Panc1 (cell line): ENCODE measurements around the gene KLF11. TPM values are rescaled to one million over a fixed set of nuclear protein-coding genes. Genes with fewer than 3 reads are reported as not detected.

Experiments used
- ATAC-seq: fragments of 200-7000 bp; cut with Tn5 transposase; 2 replicates; pipeline ENCODE4 v1.9.1; 2020; ENCODE audit warnings: mild to moderate bottlenecking, moderate library complexity
- BruUV-seq: library from RNA; stranded (reverse); fragments of 400-500 nt; replicated peaks from 2 replicates; lab custom pipeline; 2021; lab: Mats Ljungman, UMichigan
- CTCF ChIA-PET: fragments of 300-600 bp; sonication (Branson Sonifier 250); formaldehyde crosslinking; loops from one replicate; lab custom pipeline; 2022; ENCODE audit warnings: antibody characterized with exemption; lab: Charles Lee
- POLR2A ChIA-PET: fragments of 300-600 bp; sonication (Branson Sonifier 250); formaldehyde crosslinking; loops from one replicate; lab custom pipeline; 2022; ENCODE audit warnings: antibody characterized with exemption; lab: Charles Lee
- DNase-seq: peaks from one replicate; pipeline ENCODE4 v3.0.0-alpha.2; 2010; ENCODE audit warnings: low read depth, low spot score
- H3K27ac ChIP-seq: 2 replicates; pipeline ENCODE4 v1.5.1; 2011; ENCODE audit warnings: mild to moderate bottlenecking, low read length, inconsistent platforms
- H3K27me3 ChIP-seq: fragments of 200-500 bp; sonication (Bioruptor generic); 2 replicates; pipeline ENCODE4 v1.6.0; 2014; ENCODE audit warnings: low read length, inconsistent platforms; ENCODE audit not compliant: control insufficient read depth, insufficient read depth
- H3K36me3 ChIP-seq: fragments of 200-500 bp; sonication (Bioruptor generic); 2 replicates; pipeline ENCODE4 v1.5.1; 2014; ENCODE audit warnings: inconsistent platforms, mild to moderate bottlenecking, low read length, moderate library complexity; ENCODE audit not compliant: control insufficient read depth, insufficient read depth
- H3K4me1 ChIP-seq: 2 replicates; pipeline ENCODE4 v1.5.1; 2011; ENCODE audit warnings: inconsistent platforms, mild to moderate bottlenecking, low read length, moderate library complexity; ENCODE audit not compliant: control insufficient read depth, insufficient read depth
- H3K4me3 ChIP-seq, 2 experiments: 2 replicates each; pipeline ENCODE4 v1.5.1; 2011 to 2012; ENCODE audit warnings: low read depth in 2 of 2, low read length in 2 of 2, mild to moderate bottlenecking in 2 of 2, inconsistent platforms in 1 of 2, moderate library complexity in 1 of 2
- H3K9me3 ChIP-seq: fragments of 200-500 bp; sonication (Bioruptor generic); 2 replicates; pipeline ENCODE4 v1.5.1; 2014; ENCODE audit warnings: low read depth, mild to moderate bottlenecking, inconsistent platforms, low read length, moderate library complexity; ENCODE audit not compliant: control insufficient read depth, insufficient read depth
- CTCF ChIP-seq: fragments of 450-650 bp; IDR thresholded peaks from 2 replicates; pipeline ENCODE4 v1.5.1; 2017; ENCODE audit warnings: mild to moderate bottlenecking
- POLR2AphosphoS5 ChIP-seq: IDR thresholded peaks from 2 replicates; pipeline ENCODE4 v1.6.1; 2012; ENCODE audit warnings: mild to moderate bottlenecking, low read depth, low read length, moderate library complexity
- SIN3A ChIP-seq: IDR thresholded peaks from 2 replicates; pipeline ENCODE4 v1.6.1; 2012; ENCODE audit warnings: low read depth, mild to moderate bottlenecking, low read length, moderate library complexity, borderline replicate concordance; ENCODE audit not compliant: insufficient read depth
- TCF7L2 ChIP-seq: IDR thresholded peaks from 2 replicates; pipeline ENCODE4 v1.6.1; 2011; ENCODE audit warnings: mild to moderate bottlenecking, low read depth, low read length, inconsistent platforms
- in situ Hi-C: cut with HindIII; loops from 2 replicates; pipeline ENCODE4 v1.10.0; 2016; ENCODE audit warnings: low sequenced_read_pairs, low pct_unique_long_range_greater_than_20kb
- intact Hi-C: fragments of 100-400 bp; cut with micrococcal nuclease; formaldehyde crosslinking; loops from one replicate; pipeline ENCODE4 v1.10.0; 2022; ENCODE audit not compliant: unreplicated experiment
- total RNA-seq: library from RNA; stranded (reverse); gene quantifications from one replicate; pipeline ENCODE4 v1.2.1, GENCODE V29; 2021; ENCODE audit not compliant: unreplicated experiment
- TF ChIP-seq, protein P1 (sequence below), 2 experiments: IDR thresholded peaks; 2 replicates each; pipeline ENCODE4 v1.6.1; 2011 to 2012; ENCODE audit warnings: low read depth in 2 of 2, control low read depth in 1 of 2, low read length in 1 of 2, mild to moderate bottlenecking in 1 of 2, moderate library complexity in 1 of 2; ENCODE audit not compliant: insufficient read depth in 1 of 2

KLF11 gene
- total RNA-seq, 1 experiment from 2014 or later: 23.7 TPM

DNA sequence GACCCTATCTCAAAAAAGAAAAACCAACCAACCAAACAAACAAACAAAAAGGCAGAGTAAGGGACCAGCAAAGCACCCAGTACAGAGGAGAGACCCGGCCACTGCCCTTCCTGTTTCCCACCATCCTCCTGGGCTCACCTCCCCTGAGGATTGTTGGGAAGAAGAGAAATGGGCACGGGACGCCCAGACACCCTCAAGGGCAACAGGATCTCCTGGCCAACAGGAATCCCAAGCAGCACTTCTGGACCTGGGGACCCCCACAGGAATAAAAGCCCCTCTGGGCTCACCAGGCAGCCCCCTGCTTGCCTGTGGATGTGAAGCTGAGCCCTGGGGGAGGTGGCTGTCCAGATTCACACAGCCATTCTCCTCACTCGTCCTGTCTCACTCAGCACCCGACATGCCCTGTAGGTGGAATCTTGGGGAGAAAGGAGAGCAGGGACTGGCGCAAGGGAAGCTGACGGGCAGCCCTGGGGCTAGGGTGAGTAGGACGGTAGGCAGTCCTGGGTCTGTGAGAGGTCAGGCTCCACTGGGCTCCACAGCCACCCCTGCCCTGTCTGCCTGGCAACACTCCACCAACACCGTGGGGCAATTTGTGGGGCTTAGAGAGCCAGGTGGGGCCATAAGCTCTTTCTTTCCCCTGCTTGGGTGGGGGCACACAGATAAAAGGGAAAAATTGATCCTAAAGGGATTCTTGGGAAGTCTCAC is 18.0 kb downstream of the KLF11 start:
- Histone ChIP-seq H3K27ac (no peak overlapping the region), H3K4me1 (peaks cover 17% of the 10 kb centered on the region), H3K9me3 (no peaks in the 10 kb centered on the region), H3K4me3 (no peak overlapping the region), H3K27me3 (no peaks in the 10 kb centered on the region), H3K36me3 (no peaks in the 10 kb centered on the region)
- in situ Hi-C loops: no loop called here
- ChIA-PET CTCF (no interaction called here), POLR2A (interaction anchor here (0.6 kb wide), 1 partner anchor 8 kb away, joined by 4 read pairs; no protein-coding TSS in a partner anchor)
- no TSS peak for BruUV-seq
- intact Hi-C loops: no loop called here
- TF ChIP-seq TCF7L2 (no peak), POLR2AphosphoS5 (no peak), SIN3A (no peak), CTCF (no peak)
- TF ChIP-seq, protein P1, sequence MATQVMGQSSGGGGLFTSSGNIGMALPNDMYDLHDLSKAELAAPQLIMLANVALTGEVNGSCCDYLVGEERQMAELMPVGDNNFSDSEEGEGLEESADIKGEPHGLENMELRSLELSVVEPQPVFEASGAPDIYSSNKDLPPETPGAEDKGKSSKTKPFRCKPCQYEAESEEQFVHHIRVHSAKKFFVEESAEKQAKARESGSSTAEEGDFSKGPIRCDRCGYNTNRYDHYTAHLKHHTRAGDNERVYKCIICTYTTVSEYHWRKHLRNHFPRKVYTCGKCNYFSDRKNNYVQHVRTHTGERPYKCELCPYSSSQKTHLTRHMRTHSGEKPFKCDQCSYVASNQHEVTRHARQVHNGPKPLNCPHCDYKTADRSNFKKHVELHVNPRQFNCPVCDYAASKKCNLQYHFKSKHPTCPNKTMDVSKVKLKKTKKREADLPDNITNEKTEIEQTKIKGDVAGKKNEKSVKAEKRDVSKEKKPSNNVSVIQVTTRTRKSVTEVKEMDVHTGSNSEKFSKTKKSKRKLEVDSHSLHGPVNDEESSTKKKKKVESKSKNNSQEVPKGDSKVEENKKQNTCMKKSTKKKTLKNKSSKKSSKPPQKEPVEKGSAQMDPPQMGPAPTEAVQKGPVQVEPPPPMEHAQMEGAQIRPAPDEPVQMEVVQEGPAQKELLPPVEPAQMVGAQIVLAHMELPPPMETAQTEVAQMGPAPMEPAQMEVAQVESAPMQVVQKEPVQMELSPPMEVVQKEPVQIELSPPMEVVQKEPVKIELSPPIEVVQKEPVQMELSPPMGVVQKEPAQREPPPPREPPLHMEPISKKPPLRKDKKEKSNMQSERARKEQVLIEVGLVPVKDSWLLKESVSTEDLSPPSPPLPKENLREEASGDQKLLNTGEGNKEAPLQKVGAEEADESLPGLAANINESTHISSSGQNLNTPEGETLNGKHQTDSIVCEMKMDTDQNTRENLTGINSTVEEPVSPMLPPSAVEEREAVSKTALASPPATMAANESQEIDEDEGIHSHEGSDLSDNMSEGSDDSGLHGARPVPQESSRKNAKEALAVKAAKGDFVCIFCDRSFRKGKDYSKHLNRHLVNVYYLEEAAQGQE (IDR thresholded peaks at IDR 0.05; ENCODE audit: insufficient read depth in 1 of 2, low read depth in 2 of 2, low read length in 1 of 2): no peak
- ATAC-seq (no peak), DNase-seq (no peak)

GRCh38 chr2:10062931-10063365 is 19.6 kb downstream of the KLF11 start:
- Histone ChIP-seq H3K27me3 (no peaks in the 10 kb centered on the region), H3K36me3 (no peaks in the 10 kb centered on the region), H3K9me3 (no peaks in the 10 kb centered on the region), H3K27ac (no peak overlapping the region), H3K4me3 (no peak overlapping the region), H3K4me1 (peaks cover 3% of the 10 kb centered on the region)
- TF ChIP-seq SIN3A (no peak), CTCF (no peak), POLR2AphosphoS5 (no peak), TCF7L2 (no peak)
- TF ChIP-seq, protein P1 (IDR thresholded peaks at IDR 0.05; ENCODE audit: insufficient read depth in 1 of 2, low read depth in 2 of 2, low read length in 1 of 2): no peak
- DNase-seq: no peak
- no peak for ATAC-seq
- in situ Hi-C loops (no loop called here), intact Hi-C loops (no loop called here)
- no TSS peak for BruUV-seq
- ChIA-PET CTCF (no interaction called here), POLR2A (no interaction called here)
